HepG2 (cell line): ENCODE data around the gene RASGRP4. TPM values are rescaled to one million over a fixed set of nuclear protein-coding genes. Genes with fewer than 3 reads are reported as not detected.
A peak's percentile ranks its signal among the peaks of the same experiment; 100 is the strongest.

Source experiments
- ATF7 ChIP-seq, 2 experiments: fragments of 450-650 bp in 1 of 2; sonication (generic) in 1 of 2; formaldehyde crosslinking in 1 of 2; IDR thresholded peaks; 2 replicates each; pipeline versions ENCODE4 v1.4.0 to v1.6.1; 2016 to 2020; ENCODE audit warnings: antibody characterized with exemption in 1 of 2, mild to moderate bottlenecking in 1 of 2, missing genetic modification reagents in 1 of 2
- GATA4 ChIP-seq: sonication (generic); IDR thresholded peaks from 2 replicates; pipeline ENCODE4 v1.6.1; 2016; ENCODE audit warnings: antibody characterized with exemption, low read depth, borderline replicate concordance
- GTF2F1 ChIP-seq: fragments of 150-350 bp; IDR thresholded peaks from 2 replicates; pipeline ENCODE4 v1.6.1; 2014; ENCODE audit warnings: low read length
- KDM5B ChIP-seq: sonication (generic); formaldehyde crosslinking; IDR thresholded peaks from 2 replicates; pipeline ENCODE4 v1.4.0; 2020; ENCODE audit warnings: missing genetic modification reagents, mild to moderate bottlenecking, borderline replicate concordance
- MTA1 ChIP-seq: sonication (generic); formaldehyde crosslinking; IDR thresholded peaks from 2 replicates; pipeline ENCODE4 v1.4.0; 2020; ENCODE audit warnings: missing genetic modification reagents, mild to moderate bottlenecking, borderline replicate concordance
- PBX2 ChIP-seq: IDR thresholded peaks from 2 replicates; pipeline ENCODE4 v1.6.1; 2016; ENCODE audit warnings: control low read depth
- POLR2AphosphoS5 ChIP-seq: IDR thresholded peaks from 2 replicates; pipeline ENCODE4 v1.6.1; 2012; ENCODE audit warnings: low read depth, low read length
- RNF2 ChIP-seq: fragments of 450-650 bp; conservative IDR thresholded peaks from 2 replicates; pipeline ENCODE4 v1.6.1; 2016; ENCODE audit warnings: low read depth
- SOX13 ChIP-seq, 3 experiments: fragments of 450-650 bp in 1 of 3; sonication (generic) in 1 of 3; formaldehyde crosslinking in 1 of 3; IDR thresholded peaks in 2 of 3; conservative IDR thresholded peaks in 1 of 3; 2 replicates each; pipeline versions ENCODE4 v1.5.0 to v1.6.1; 2016 to 2020; ENCODE audit warnings: antibody characterized with exemption in 1 of 3, mild to moderate bottlenecking in 1 of 3, missing compliant biosample characterization in 1 of 3, missing genetic modification reagents in 1 of 3, moderate library complexity in 1 of 3
- SP4 ChIP-seq: sonication (generic); formaldehyde crosslinking; IDR thresholded peaks from 2 replicates; pipeline ENCODE4 v1.8.1; 2023; ENCODE audit warnings: mild to moderate bottlenecking, missing genetic modification reagents
- SRSF4 ChIP-seq: fragments of 200-400 bp; formaldehyde crosslinking; IDR thresholded peaks from one replicate; pipeline ENCODE4 v1.6.1; 2018; ENCODE audit warnings: mild to moderate bottlenecking, low read depth, low read length, moderate library complexity; ENCODE audit not compliant: poor library complexity, severe bottlenecking
- TARDBP ChIP-seq: sonication (generic); formaldehyde crosslinking; IDR thresholded peaks from 2 replicates; pipeline ENCODE4 v1.8.0; 2022; ENCODE audit warnings: mild to moderate bottlenecking, missing genetic modification reagents
- ZBTB26 ChIP-seq: IDR thresholded peaks from 2 replicates; pipeline ENCODE4 v1.6.1; 2016; ENCODE audit warnings: missing compliant biosample characterization, missing genetic modification reagents, borderline replicate concordance
- ZNF235 ChIP-seq: sonication (generic); formaldehyde crosslinking; IDR thresholded peaks from 2 replicates; pipeline ENCODE4 v1.8.1; 2023; ENCODE audit warnings: mild to moderate bottlenecking, missing genetic modification reagents, borderline replicate concordance
- ZNF44 ChIP-seq: sonication (generic); formaldehyde crosslinking; IDR thresholded peaks from 2 replicates; pipeline ENCODE4 v1.5.1; 2020; ENCODE audit warnings: mild to moderate bottlenecking, missing genetic modification reagents
- ZNF672 ChIP-seq: sonication (generic); formaldehyde crosslinking; IDR thresholded peaks from 2 replicates; pipeline ENCODE4 v1.8.1; 2022; ENCODE audit warnings: missing genetic modification reagents
- ZSCAN21 ChIP-seq: sonication (generic); formaldehyde crosslinking; IDR thresholded peaks from 2 replicates; pipeline ENCODE4 v1.8.0; 2022; ENCODE audit warnings: mild to moderate bottlenecking, missing genetic modification reagents, moderate library complexity, borderline replicate concordance
- polyA plus RNA-seq, 8 experiments: library from polyadenylated mRNA; depleted of rRNA in 3 of 8; stranded (reverse) in 7 of 8; unstranded in 1 of 8; fragments of >200 nt; fragmentation: Illumina TruSeq in 4 of 8; extraction: Trizol in 4 of 8; gene quantifications; 2 replicates each; pipeline versions ENCODE4 v1.2.1 to v1.2.3, GENCODE V29; 2011 to 2016; ENCODE audit warnings: low read depth in 4 of 8, missing spikeins in 1 of 8, mixed read lengths in 1 of 8; ENCODE audit not compliant: insufficient read depth in 1 of 8
- total RNA-seq, 5 experiments: library from RNA; depleted of rRNA; stranded (reverse); fragments of >200 nt; fragmentation: Illumina TruSeq; extraction: Trizol; gene quantifications; 2 replicates each; pipeline ENCODE4 v1.2.3, GENCODE V29; 2016; ENCODE audit warnings: low read depth in 1 of 5
- TF ChIP-seq, protein P1 (sequence below): IDR thresholded peaks from 2 replicates; pipeline ENCODE4 v1.6.1; 2012; ENCODE audit warnings: low read depth, low read length, improper control_type of control experiment
- TF ChIP-seq, protein P2 (sequence below): sonication (generic); formaldehyde crosslinking; IDR thresholded peaks from 2 replicates; pipeline ENCODE4 v1.5.0; 2020; ENCODE audit warnings: missing genetic modification reagents, mild to moderate bottlenecking, borderline replicate concordance
- TF ChIP-seq, protein P3 (sequence below): IDR thresholded peaks from 2 replicates; pipeline ENCODE4 v1.6.1; 2016
- TF ChIP-seq, protein P4 (sequence below): sonication (generic); formaldehyde crosslinking; IDR thresholded peaks from 2 replicates; pipeline ENCODE4 v1.4.0; 2020; ENCODE audit warnings: missing genetic modification reagents, low read depth, mild to moderate bottlenecking, borderline replicate concordance

Gene RASGRP4
- total and polyA plus RNA-seq, 2 of the 13 experiments (the other 11 are each of a cell fraction or from before 2014, with no cell fraction given), result not detected

DNA sequence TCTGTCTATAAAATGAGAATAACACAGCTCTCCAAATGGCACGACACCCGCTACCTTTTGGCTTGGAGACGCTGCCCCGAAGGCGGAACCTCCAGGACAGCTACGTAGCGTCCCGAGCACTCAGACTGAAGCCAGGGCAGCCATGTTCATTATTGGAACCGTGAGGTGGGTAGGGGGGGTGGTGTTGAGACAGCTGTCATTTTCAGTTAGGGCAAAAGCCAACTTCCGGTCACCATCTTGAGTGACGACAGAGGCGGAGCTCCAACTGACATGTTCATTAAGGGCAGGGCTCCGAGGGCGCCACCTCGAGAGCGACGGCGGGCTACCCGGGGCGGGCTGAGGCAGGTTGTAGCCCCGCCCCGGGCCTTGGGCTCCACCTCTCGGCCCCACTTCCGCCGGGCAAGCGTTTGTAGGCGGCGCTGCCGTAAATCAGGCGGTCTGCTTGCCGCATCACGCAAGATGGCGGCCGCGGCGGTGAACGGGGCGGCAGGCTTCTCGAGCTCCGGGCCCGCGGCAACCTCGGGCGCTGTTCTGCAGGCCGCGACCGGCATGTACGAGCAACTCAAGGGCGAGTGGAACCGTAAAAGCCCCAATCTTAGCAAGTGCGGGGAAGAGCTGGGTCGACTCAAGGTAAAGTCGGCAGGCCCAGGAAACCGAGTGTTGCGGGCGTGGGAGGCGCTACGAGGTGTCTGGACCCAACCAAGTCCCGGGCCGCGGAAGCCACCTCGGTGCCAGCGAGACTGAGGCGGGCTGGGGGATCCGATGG lies 51.5 kb downstream of the RASGRP4 start, which contains the start of gene PSMD8 (continued):
- TF ChIP-seq ZBTB26 (CRISPR knock-in tag) (no peak), GTF2F1 (no peak), POLR2AphosphoS5 (peak; percentile 88), TARDBP (CRISPR knock-in tag) (peak; percentile 89), ZNF235 (peak; percentile 75; the same call in 1 of the 2 replicates), ZNF672 (no peak), GATA4 (peak; percentile 75; the same call in 1 of the 2 replicates), RNF2 (0 out of 2 replicates have a peak, but pooled peaks have one; percentile 51), SRSF4 (no peak), ZNF44 (no peak), MTA1 (CRISPR knock-in tag) (peak; percentile 65; the same call in 1 of the 2 replicates), KDM5B (CRISPR knock-in tag) (peak; percentile 92), SP4 (peak; percentile 93), ATF7 (IDR thresholded peaks at IDR 0.05) (peak; percentile 34), ATF7 (CRISPR knock-in tag; IDR thresholded peaks at IDR 0.05) (peak; percentile 62), SOX13 (IDR thresholded peaks at IDR 0.05) (no peak), SOX13 (CRISPR knock-in tag; conservative IDR thresholded peaks at IDR 0.05 in 1 of 2, IDR thresholded peaks at IDR 0.05 in 1 of 2) (peak in 1 of 2 experiments; percentile 45; a peak in 2 of 4 replicates), PBX2 (peak; percentile 40; the same call in 1 of the 2 replicates), ZSCAN21 (CRISPR knock-in tag) (peak; percentile 60; the same call in 1 of the 2 replicates)
- TF ChIP-seq, protein P1, sequence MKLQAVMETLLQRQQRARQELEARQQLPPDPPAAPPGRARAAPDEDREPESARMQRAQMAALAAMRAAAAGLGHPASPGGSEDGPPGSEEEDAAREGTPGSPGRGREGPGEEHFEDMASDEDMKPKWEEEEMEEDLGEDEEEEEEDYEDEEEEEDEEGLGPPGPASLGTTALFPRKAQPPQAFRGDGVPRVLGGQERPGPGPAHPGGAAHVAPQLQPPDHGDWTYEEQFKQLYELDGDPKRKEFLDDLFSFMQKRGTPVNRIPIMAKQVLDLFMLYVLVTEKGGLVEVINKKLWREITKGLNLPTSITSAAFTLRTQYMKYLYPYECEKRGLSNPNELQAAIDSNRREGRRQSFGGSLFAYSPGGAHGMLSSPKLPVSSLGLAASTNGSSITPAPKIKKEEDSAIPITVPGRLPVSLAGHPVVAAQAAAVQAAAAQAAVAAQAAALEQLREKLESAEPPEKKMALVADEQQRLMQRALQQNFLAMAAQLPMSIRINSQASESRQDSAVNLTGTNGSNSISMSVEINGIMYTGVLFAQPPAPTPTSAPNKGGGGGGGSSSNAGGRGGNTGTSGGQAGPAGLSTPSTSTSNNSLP, result no peak
- TF ChIP-seq, protein P2, sequence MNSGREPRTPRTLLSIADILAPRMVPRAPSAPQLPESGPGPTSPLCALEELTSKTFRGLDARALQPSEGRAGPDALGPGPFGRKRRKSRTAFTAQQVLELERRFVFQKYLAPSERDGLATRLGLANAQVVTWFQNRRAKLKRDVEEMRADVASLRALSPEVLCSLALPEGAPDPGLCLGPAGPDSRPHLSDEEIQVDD, result no peak
- TF ChIP-seq, protein P3, sequence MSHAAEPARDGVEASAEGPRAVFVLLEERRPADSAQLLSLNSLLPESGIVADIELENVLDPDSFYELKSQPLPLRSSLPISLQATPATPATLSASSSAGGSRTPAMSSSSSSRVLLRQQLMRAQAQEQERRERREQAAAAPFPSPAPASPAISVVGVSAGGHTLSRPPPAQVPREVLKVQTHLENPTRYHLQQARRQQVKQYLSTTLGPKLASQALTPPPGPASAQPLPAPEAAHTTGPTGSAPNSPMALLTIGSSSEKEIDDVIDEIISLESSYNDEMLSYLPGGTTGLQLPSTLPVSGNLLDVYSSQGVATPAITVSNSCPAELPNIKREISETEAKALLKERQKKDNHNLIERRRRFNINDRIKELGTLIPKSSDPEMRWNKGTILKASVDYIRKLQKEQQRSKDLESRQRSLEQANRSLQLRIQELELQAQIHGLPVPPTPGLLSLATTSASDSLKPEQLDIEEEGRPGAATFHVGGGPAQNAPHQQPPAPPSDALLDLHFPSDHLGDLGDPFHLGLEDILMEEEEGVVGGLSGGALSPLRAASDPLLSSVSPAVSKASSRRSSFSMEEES, result peak; percentile 51
- TF ChIP-seq, protein P4, sequence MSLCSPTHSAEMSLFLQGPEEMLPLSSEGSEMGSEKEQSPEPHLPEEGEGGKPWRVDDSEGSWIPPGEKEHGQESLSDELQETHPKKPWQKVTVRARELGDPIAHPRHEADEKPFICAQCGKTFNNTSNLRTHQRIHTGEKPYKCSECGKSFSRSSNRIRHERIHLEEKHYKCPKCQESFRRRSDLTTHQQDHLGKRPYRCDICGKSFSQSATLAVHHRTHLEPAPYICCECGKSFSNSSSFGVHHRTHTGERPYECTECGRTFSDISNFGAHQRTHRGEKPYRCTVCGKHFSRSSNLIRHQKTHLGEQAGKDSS (CRISPR knock-in tag), result peak; percentile 90; the same call in 1 of the 2 replicates
